ENCODE measurements around the gene GNB1.

DNA sequence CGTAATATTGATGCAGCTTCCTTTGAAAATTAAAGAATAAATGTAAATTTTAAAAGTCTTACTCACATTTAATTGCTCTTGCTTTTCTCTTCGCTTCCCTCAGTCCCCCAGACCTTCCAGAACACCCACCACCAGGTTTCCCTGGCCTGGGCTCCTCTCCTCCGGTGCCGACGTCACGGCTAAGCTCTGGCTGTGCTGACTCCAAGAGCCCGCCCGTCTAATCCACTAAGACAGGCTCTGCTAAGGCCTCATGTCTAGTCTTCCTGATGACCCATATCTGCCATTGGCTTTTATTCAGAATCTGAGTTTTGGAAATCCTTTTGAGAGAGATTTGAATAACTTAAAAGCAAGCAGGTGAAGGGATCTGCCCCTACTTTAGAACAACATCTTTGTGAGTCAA lies 58.7 kb downstream of the GNB1 start:
- TF ChIP-seq, protein P1, sequence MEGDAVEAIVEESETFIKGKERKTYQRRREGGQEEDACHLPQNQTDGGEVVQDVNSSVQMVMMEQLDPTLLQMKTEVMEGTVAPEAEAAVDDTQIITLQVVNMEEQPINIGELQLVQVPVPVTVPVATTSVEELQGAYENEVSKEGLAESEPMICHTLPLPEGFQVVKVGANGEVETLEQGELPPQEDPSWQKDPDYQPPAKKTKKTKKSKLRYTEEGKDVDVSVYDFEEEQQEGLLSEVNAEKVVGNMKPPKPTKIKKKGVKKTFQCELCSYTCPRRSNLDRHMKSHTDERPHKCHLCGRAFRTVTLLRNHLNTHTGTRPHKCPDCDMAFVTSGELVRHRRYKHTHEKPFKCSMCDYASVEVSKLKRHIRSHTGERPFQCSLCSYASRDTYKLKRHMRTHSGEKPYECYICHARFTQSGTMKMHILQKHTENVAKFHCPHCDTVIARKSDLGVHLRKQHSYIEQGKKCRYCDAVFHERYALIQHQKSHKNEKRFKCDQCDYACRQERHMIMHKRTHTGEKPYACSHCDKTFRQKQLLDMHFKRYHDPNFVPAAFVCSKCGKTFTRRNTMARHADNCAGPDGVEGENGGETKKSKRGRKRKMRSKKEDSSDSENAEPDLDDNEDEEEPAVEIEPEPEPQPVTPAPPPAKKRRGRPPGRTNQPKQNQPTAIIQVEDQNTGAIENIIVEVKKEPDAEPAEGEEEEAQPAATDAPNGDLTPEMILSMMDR (IDR thresholded peaks at IDR 0.05): no peak
- TF ChIP-seq POLR2A (IDR thresholded peaks at IDR 0.05): no peak

Data from testis (tissue), 2 donors.